BLaER1 treated with 17β-estradiol and CSF1 and Interleukin-3, amounts not matched to agents 10 nM and 100 nM (cell line): ENCODE data around the gene PRIM2.
"Not testable (repeated sequence)": the region's sequence is repeated elsewhere in the genome, so short reads cannot be mapped to it uniquely, and the experiment has no call there.

Experiments
- H3K27ac ChIP-seq, 11 experiments: shearing (Covaris generic); formaldehyde crosslinking; 2 replicates each; pipeline ENCODE4 v1.8.1; 2022
- H3K27me3 ChIP-seq, 11 experiments: shearing (Covaris generic); formaldehyde crosslinking; 2 replicates each; pipeline ENCODE4 v1.8.1; 2022
- H3K36me3 ChIP-seq, 11 experiments: shearing (Covaris generic); formaldehyde crosslinking; 2 replicates each; pipeline ENCODE4 v1.8.1; 2022
- H3K4me1 ChIP-seq, 10 experiments: shearing (Covaris generic); formaldehyde crosslinking; 2 replicates each; pipeline ENCODE4 v1.8.1; 2022
- H3K4me2 ChIP-seq, 11 experiments: shearing (Covaris generic); formaldehyde crosslinking; 2 replicates each; pipeline ENCODE4 v1.8.1; 2022
- H3K4me3 ChIP-seq, 10 experiments: shearing (Covaris generic); formaldehyde crosslinking; 2 replicates each; pipeline ENCODE4 v1.8.1; 2022
- H3K9ac ChIP-seq, 11 experiments: shearing (Covaris generic); formaldehyde crosslinking; 2 replicates each; pipeline ENCODE4 v1.8.1; 2022
- H3K9me3 ChIP-seq, 11 experiments: shearing (Covaris generic); formaldehyde crosslinking; replicated peaks in 1 of 11; 2 replicates each; pipeline ENCODE4 v1.8.1; 2022
- H4K20me1 ChIP-seq, 11 experiments: shearing (Covaris generic); formaldehyde crosslinking; 2 replicates each; pipeline ENCODE4 v1.8.1; 2022
- Cebpa-rat ChIP-seq, 11 experiments: shearing (Covaris generic); IDR thresholded peaks; 2 replicates each; pipeline ENCODE4 v1.8.1; 2022

Gene PRIM2

DNA sequence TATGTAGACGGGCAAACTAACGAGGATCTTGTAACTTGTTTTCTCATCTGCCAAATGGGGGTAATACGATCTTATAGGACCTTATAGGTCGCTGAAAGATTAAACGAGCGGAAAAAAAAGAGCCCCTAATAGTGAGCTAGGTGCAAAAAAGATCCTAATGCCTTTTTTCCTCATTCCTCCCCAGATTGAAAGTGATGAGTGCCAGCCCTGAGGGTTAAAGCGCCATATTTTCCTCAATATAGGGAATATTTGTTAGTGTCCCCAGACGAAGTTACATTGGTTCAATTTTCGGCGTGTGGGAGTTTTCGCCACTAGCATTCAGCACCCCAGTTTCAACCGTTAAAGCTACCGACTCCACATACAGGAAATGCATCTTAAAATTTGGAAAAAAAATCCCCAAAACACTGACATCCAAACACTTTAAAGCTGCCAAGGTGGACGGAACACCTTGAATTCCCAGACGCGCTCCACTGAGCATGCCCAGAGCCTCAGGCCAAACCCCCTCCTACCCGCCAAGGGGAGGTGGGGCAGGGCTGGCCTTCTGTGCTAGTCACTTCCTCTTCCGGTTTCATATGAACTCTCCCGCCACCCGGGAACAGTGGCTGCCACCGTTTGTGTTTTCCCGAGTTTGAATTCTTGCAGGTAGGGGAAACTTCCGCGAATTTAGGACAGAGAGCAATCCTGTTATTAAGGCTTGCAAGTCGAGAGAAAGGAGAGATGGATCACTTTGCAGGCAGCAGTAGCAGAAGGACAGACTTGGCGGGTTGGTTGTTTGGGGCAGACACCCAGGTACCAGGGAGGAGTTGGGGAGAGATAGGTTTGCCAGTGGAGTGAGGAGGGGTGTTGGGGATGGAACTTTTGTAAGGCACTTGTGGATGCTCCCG, at the start of gene PRIM2:
PRIM2 (plus strand) TSS at position 571 of the 884 bp plus-strand sequence. CDS start 816 bp downstream, outside the sequence.
- no peaks in the 10 kb centered on the region for H3K27me3 ChIP-seq
- H3K4me2 ChIP-seq, result peak within 1 kb of the TSS; percentile 81 to 94 (median 92)
- H3K36me3 ChIP-seq, result peaks cover 26 to 39% (median 35%) of the 10 kb centered on the region in 11 experiments
- no peaks in the 10 kb centered on the region for H4K20me1 ChIP-seq
- H3K4me1 ChIP-seq, result peaks cover 15 to 24% (median 20%) of the 10 kb centered on the region in 10 experiments
- H3K4me3 ChIP-seq, result peak within 1 kb of the TSS; percentile 71 to 85 (median 78)
- peak within 1 kb of the TSS in 10 of 11 experiments; percentile 63 to 82 (median 78); a peak in 21 of 22 replicates for H3K27ac ChIP-seq
- H3K9ac ChIP-seq, result peak within 1 kb of the TSS; percentile 72 to 84 (median 82)
- peaks cover 0 to 7% (median 0%) of the 10 kb centered on the region in 11 experiments; a peak in 3 of 22 replicates for H3K9me3 ChIP-seq
- TF ChIP-seq Cebpa-rat (IDR thresholded peaks at IDR 0.05), result no peak

DNA sequence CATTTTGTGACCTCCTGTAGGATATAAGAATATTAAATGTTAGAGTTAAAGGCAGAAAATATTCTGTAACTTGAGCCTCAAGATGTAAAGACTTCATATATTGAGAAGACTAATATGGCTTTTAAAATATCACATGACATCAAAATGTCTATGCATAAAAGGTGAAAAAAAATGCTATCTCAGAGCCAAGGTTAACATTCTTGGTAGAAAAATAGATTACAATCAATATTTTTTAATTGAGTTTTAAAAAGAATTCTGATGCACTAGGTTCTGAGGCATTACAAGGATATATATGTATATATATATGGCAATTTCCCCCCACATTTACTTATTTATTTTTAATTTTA, 49.2 kb upstream of the PRIM2 start:
- Histone ChIP-seq H3K4me1 (no peaks in the 10 kb centered on the region), H4K20me1 (no peaks in the 10 kb centered on the region), H3K9me3 (peaks cover 0 to 3% (median 1%) of the 10 kb centered on the region in 11 experiments; a peak in 3 of 22 replicates), H3K27me3 (no peaks in the 10 kb centered on the region), H3K9ac (no peak overlapping the region), H3K27ac (no peak overlapping the region), H3K4me3 (no peak overlapping the region), H3K4me2 (no peak overlapping the region), H3K36me3 (no peaks in the 10 kb centered on the region)
- TF ChIP-seq Cebpa-rat (IDR thresholded peaks at IDR 0.05), result no peak

DNA sequence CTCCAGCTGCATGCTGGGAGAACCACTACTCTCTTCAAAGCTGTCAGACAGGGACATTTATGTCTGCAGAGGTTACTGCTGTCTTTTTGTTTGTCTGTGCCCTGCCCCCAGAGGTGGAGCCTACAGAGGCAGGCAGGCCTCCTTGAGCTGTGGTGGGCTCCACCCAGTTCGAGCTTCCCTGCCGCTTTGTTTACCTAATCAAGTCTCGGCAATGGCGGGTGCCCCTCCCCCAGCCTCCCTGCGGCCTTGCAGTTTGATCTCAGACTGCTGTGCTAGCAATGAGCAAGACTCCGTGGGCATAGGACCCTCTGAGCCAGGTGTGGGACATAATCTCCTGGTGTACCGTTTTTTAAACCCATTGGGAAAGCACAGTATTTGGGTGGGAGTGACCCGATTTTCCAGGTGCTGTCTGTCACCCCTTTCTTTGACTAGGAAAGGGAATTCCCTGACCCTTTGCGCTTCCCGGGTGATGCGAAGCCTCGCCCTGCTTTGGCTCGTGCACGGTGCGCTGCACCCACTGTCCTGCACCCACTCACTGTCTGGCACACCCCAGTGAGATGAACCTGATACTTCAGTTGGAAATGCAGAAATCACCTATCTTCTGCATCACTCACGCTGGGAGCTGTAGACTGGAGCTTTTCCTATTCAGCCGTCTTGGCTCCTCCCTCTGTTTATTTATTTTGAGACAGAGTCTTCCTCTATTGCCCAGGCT, 43.2 kb upstream of the PRIM2 start:
- H3K27ac ChIP-seq, H4K20me1 ChIP-seq, H3K4me3 ChIP-seq, H3K36me3 ChIP-seq, H3K9ac ChIP-seq, H3K4me1 ChIP-seq, H3K4me2 ChIP-seq, H3K27me3 ChIP-seq: not testable (repeated sequence)
- H3K9me3 ChIP-seq, result peaks cover 13 to 27% (median 20%) of the 10 kb centered on the region in 11 experiments; a peak in 21 of 22 replicates

GRCh38 chr6:57275384-57275783, 42.0 kb upstream of the PRIM2 start:
- Histone ChIP-seq H3K36me3 (no peaks in the 10 kb centered on the region), H3K4me2 (no peak overlapping the region)

DNA sequence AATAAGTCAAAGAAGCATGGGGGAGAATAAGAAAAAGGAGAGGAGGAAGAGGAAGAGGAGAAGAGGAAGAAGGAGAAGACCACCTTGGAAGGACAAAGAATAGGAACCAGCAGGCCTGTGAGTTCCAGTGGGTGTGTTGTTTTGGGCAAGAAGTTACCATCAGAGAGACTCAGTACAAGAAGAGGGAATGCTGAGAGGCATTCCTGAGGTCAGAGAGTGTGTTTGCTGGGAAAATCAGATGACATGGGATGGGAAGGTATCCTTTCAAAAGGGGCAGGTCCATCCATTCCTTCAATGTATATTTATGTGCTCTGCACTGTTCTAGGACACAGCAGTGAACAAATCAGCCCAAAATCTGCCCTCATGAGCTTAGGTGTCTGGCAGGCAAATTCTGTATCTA, 40.5 kb upstream of the PRIM2 start:
- no peak overlapping the region for H3K4me3 ChIP-seq
- H3K4me2 ChIP-seq, result no peak overlapping the region
- H3K9me3 ChIP-seq, result peaks cover 13 to 27% (median 20%) of the 10 kb centered on the region in 11 experiments; a peak in 21 of 22 replicates
- H3K9ac ChIP-seq, result no peak overlapping the region
- no peak for TF ChIP-seq Cebpa-rat (IDR thresholded peaks at IDR 0.05)
- H3K4me1 ChIP-seq, result no peaks in the 10 kb centered on the region
- no peaks in the 10 kb centered on the region for H4K20me1 ChIP-seq
- no peaks in the 10 kb centered on the region for H3K36me3 ChIP-seq
- no peak overlapping the region for H3K27ac ChIP-seq
- no peaks in the 10 kb centered on the region for H3K27me3 ChIP-seq

More at GRCh38 chr6:57275384-57275783, 42.0 kb upstream of the PRIM2 start:
- H4K20me1 ChIP-seq, result no peaks in the 10 kb centered on the region
- H3K4me1 ChIP-seq, result no peaks in the 10 kb centered on the region
- no peak overlapping the region for H3K4me3 ChIP-seq
- H3K27me3 ChIP-seq, result no peaks in the 10 kb centered on the region
- H3K9me3 ChIP-seq, result peaks cover 13 to 27% (median 20%) of the 10 kb centered on the region in 11 experiments; a peak in 21 of 22 replicates
- H3K27ac ChIP-seq, result no peak overlapping the region
- TF ChIP-seq Cebpa-rat (IDR thresholded peaks at IDR 0.05), result no peak
- no peak overlapping the region for H3K9ac ChIP-seq

DNA sequence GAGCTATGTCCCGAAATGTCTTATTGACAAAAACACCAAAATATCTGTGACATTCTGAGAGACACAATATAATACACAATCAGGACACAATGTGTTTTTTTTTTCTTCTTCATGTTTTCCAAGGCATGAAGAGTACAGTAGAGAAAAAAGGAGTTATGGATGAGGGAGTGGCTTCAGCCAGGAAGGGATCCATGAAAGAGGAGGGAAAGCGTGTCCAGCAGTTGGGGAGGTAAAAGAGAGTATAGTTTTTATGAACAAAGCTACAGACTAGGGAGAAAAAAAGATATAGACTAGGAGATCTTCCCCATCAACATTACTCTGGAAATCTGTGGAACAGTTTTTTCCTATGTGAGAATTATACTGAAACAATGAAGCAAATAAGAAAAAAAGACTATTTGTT, 38.9 kb upstream of the PRIM2 start:
- Histone ChIP-seq H3K27ac (no peak overlapping the region), H3K9me3 (peaks cover 12 to 21% (median 16%) of the 10 kb centered on the region in 11 experiments; a peak in 21 of 22 replicates), H3K4me1 (no peaks in the 10 kb centered on the region), H3K9ac (no peak overlapping the region), H3K36me3 (no peaks in the 10 kb centered on the region), H3K4me3 (no peak overlapping the region), H3K27me3 (no peaks in the 10 kb centered on the region), H4K20me1 (no peaks in the 10 kb centered on the region), H3K4me2 (no peak overlapping the region)
- no peak for TF ChIP-seq Cebpa-rat (IDR thresholded peaks at IDR 0.05)

GRCh38 chr6:57279013-57279412, 38.4 kb upstream of the PRIM2 start:
- H3K9me3 ChIP-seq, result peaks cover 10 to 17% (median 12%) of the 10 kb centered on the region in 11 experiments; a peak in 20 of 22 replicates
- H3K4me1 ChIP-seq, result no peaks in the 10 kb centered on the region
- H3K27ac ChIP-seq, result no peak overlapping the region
- H3K9ac ChIP-seq, result no peak overlapping the region
- no peak overlapping the region for H3K4me3 ChIP-seq
- TF ChIP-seq Cebpa-rat (IDR thresholded peaks at IDR 0.05), result no peak
- H3K36me3 ChIP-seq, result no peaks in the 10 kb centered on the region
- no peaks in the 10 kb centered on the region for H3K27me3 ChIP-seq
- no peaks in the 10 kb centered on the region for H4K20me1 ChIP-seq
- no peak overlapping the region for H3K4me2 ChIP-seq

DNA sequence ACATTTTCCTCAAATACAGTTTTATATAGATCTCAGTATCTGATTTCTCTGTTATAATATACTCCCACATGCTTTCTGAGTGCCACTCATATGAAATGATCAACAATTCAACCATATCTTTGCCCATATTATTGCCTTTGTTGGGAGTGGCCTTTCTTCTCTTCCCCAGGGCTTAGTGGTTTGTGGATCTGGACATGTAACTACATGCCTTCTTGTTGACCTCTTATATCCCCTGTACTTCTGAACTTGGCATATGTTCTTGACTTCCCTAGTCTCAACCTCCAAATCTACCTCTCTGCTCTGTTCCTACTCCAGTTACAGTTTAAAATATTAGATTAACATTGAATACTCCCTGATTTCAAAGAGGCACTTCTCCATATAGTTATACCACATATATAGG, 34.3 kb upstream of the PRIM2 start:
- Histone ChIP-seq H3K4me1 (no peaks in the 10 kb centered on the region), H3K27me3 (no peaks in the 10 kb centered on the region), H4K20me1 (no peaks in the 10 kb centered on the region), H3K27ac (no peak overlapping the region), H3K9ac (no peak overlapping the region), H3K36me3 (no peaks in the 10 kb centered on the region), H3K4me3 (no peak overlapping the region), H3K4me2 (no peak overlapping the region), H3K9me3 (no peaks in the 10 kb centered on the region)
- no peak for TF ChIP-seq Cebpa-rat (IDR thresholded peaks at IDR 0.05)

- Histone ChIP-seq H3K9ac (no peak overlapping the region), H3K4me3 (no peak overlapping the region), H3K4me2 (no peak overlapping the region), H3K27ac (no peak overlapping the region), H4K20me1 (no peaks in the 10 kb centered on the region), H3K36me3 (no peaks in the 10 kb centered on the region), H3K4me1 (no peaks in the 10 kb centered on the region), H3K9me3 (no peaks in the 10 kb centered on the region), H3K27me3 (no peaks in the 10 kb centered on the region)
- no peak for TF ChIP-seq Cebpa-rat (IDR thresholded peaks at IDR 0.05)
These were observed 33.4 kb upstream of the PRIM2 start for GRCh38 chr6:57283911-57284455.

GRCh38 chr6:57288136-57288535, 29.3 kb upstream of the PRIM2 start:
- not testable (repeated sequence) for H3K4me1 ChIP-seq, H3K9ac ChIP-seq, H3K27me3 ChIP-seq, H3K4me3 ChIP-seq, H3K4me2 ChIP-seq, H3K9me3 ChIP-seq, H4K20me1 ChIP-seq, H3K27ac ChIP-seq, H3K36me3 ChIP-seq

DNA sequence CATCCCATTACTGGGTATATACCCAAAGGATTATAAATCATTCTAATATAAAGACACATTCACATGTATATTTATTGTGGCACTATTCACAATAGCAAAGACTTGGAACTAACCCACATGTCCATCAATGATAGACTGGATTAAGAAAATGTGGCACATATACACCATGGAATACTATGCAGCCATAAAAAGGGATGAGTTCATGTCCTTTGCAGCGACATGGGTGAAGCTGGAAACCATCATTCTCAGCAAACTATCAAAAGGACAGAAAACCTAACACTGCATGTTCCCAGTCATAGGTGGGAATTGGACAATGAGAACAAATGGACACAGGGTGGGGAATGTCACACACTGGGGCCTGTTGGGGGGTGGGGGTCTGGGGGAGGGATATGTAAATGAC, 24.0 kb upstream of the PRIM2 start:
- not testable (repeated sequence) for H3K27ac ChIP-seq, H3K4me2 ChIP-seq, H3K9me3 ChIP-seq, H4K20me1 ChIP-seq, H3K27me3 ChIP-seq, H3K36me3 ChIP-seq, H3K4me1 ChIP-seq, H3K4me3 ChIP-seq, H3K9ac ChIP-seq
